Esophagus (tissue), 2 donors: ENCODE results near the gene CLPTM1L. TPM values are rescaled to one million over a fixed set of nuclear protein-coding genes. Genes with fewer than 3 reads are reported as not detected.
"Not testable (repeated sequence)": the region's sequence is repeated elsewhere in the genome, so short reads cannot be mapped to it uniquely, and the experiment has no call there.

Source experiments
- H3K27ac ChIP-seq, 2 donors: one replicate each; pipeline ENCODE4 v1.5.1; 2013; ENCODE audit warnings: low read depth in 2 of 2, mild to moderate bottlenecking in 2 of 2, inconsistent platforms in 1 of 2, low read length in 1 of 2, moderate library complexity in 1 of 2
- H3K27me3 ChIP-seq, 2 donors: one replicate each; pipeline ENCODE4 v1.6.1; 2013; ENCODE audit warnings: low read length in 2 of 2, control low read depth in 1 of 2, mild to moderate bottlenecking in 1 of 2; ENCODE audit not compliant: insufficient read depth in 2 of 2, control insufficient read depth in 1 of 2
- H3K36me3 ChIP-seq, 2 donors: one replicate each; pipeline ENCODE4 v1.6.1; 2013; ENCODE audit warnings: low read length in 1 of 2; ENCODE audit not compliant: control insufficient read depth in 2 of 2, insufficient read depth in 2 of 2
- H3K4me1 ChIP-seq, 2 donors: one replicate each; pipeline ENCODE4 v1.6.1; 2013; ENCODE audit warnings: low read length in 1 of 2; ENCODE audit not compliant: control insufficient read depth in 2 of 2, insufficient read depth in 2 of 2
- H3K4me3 ChIP-seq, 2 donors: one replicate each; pipeline ENCODE4 v1.5.1; 2013; ENCODE audit warnings: low read length in 2 of 2, mild to moderate bottlenecking in 2 of 2, low read depth in 1 of 2, moderate library complexity in 1 of 2
- H3K9me3 ChIP-seq, 2 donors: one replicate each; pipeline ENCODE4 v1.6.1; 2013; ENCODE audit warnings: mild to moderate bottlenecking in 2 of 2, low read depth in 1 of 2, low read length in 1 of 2, moderate library complexity in 1 of 2; ENCODE audit not compliant: control insufficient read depth in 2 of 2, insufficient read depth in 1 of 2
- WGBS, 2 donors: extraction: QIAGEN DNeasy Blood & Tissue Kit; methylation state at CpG; one replicate each; pipeline ENCODE4 v1.1.7; 2013; 5-methylcytosine and 5-hydroxymethylcytosine counted together
- polyA plus RNA-seq, 2 donors: library from polyadenylated mRNA; stranded (reverse); fragments of 200-250 nt; gene quantifications; one replicate each; pipeline ENCODE4 v1.2.3, GENCODE V29; 2013
- donor health status: healthy with polysubstance abuse.
- donor health status: Bipolar disorder and iron deficiency.

The CLPTM1L gene
- polyA plus RNA-seq, 2 donors = 20.0 to 52.1 TPM

- Histone ChIP-seq H3K4me1 (no peaks in the 10 kb centered on the region), H3K9me3 (no peaks in the 10 kb centered on the region), H3K36me3 (no peaks in the 10 kb centered on the region), H3K27ac (no peak overlapping the region), H3K27me3 (no peaks in the 10 kb centered on the region), H3K4me3 (no peak overlapping the region)
- 38 to 45% methylated on average over 6 of the region's 6 CpGs for WGBS, 2 donors
These were observed 18.3 kb upstream of the CLPTM1L start for GRCh38 chr5:1363160-1363559.

GRCh38 chr5:1362242-1363015, 17.5 kb upstream of the CLPTM1L start:
- no peaks in the 10 kb centered on the region for H3K27me3 ChIP-seq
- no peaks in the 10 kb centered on the region for H3K9me3 ChIP-seq
- no peak overlapping the region for H3K27ac ChIP-seq
- no peaks in the 10 kb centered on the region for H3K4me1 ChIP-seq
- no peak overlapping the region for H3K4me3 ChIP-seq
- WGBS, 2 donors = 79 to 81% methylated on average over 29 of the region's 29 CpGs
- H3K36me3 ChIP-seq = no peaks in the 10 kb centered on the region

GRCh38 chr5:1360861-1361260, 16.0 kb upstream of the CLPTM1L start:
- Histone ChIP-seq H3K36me3 (no peaks in the 10 kb centered on the region), H3K9me3 (no peaks in the 10 kb centered on the region), H3K4me1 (no peaks in the 10 kb centered on the region), H3K27ac (no peak overlapping the region), H3K4me3 (no peak overlapping the region), H3K27me3 (no peaks in the 10 kb centered on the region)
- WGBS, 2 donors = 60 to 74% methylated on average over 4 of the region's 4 CpGs

GRCh38 chr5:1360367-1360766, 15.5 kb upstream of the CLPTM1L start:
- H3K9me3 ChIP-seq, H3K36me3 ChIP-seq, H3K4me3 ChIP-seq, H3K27ac ChIP-seq, H3K4me1 ChIP-seq, H3K27me3 ChIP-seq: not testable (repeated sequence)
- 65 to 82% methylated on average over 7 of the region's 7 CpGs for WGBS, 2 donors

GRCh38 chr5:1359713-1360112, 14.8 kb upstream of the CLPTM1L start:
- no peaks in the 10 kb centered on the region for H3K36me3 ChIP-seq
- no peak overlapping the region for H3K27ac ChIP-seq
- no peaks in the 10 kb centered on the region for H3K27me3 ChIP-seq

GRCh38 chr5:1359031-1359645, 14.2 kb upstream of the CLPTM1L start:
- Histone ChIP-seq H3K27me3 (no peaks in the 10 kb centered on the region), H3K27ac (no peak overlapping the region), H3K36me3 (no peaks in the 10 kb centered on the region), H3K9me3 (no peaks in the 10 kb centered on the region), H3K4me3 (no peak overlapping the region), H3K4me1 (no peaks in the 10 kb centered on the region)
- 76 to 84% methylated on average over 31 of the region's 31 CpGs for WGBS, 2 donors

More at GRCh38 chr5:1359713-1360112, 14.8 kb upstream of the CLPTM1L start:
- Histone ChIP-seq H3K4me3 (no peak overlapping the region), H3K4me1 (no peaks in the 10 kb centered on the region), H3K9me3 (no peaks in the 10 kb centered on the region)
- WGBS, 2 donors = 83 to 89% methylated on average over 11 of the region's 11 CpGs

- Histone ChIP-seq H3K27ac (no peak overlapping the region), H3K4me3 (no peak overlapping the region), H3K4me1 (no peaks in the 10 kb centered on the region), H3K9me3 (no peaks in the 10 kb centered on the region), H3K27me3 (no peaks in the 10 kb centered on the region), H3K36me3 (no peaks in the 10 kb centered on the region)
- WGBS, 2 donors = 71 to 72% methylated on average over 10 of the region's 10 CpGs
These were observed 13.8 kb upstream of the CLPTM1L start for GRCh38 chr5:1358726-1359025.

GRCh38 chr5:1357946-1358725, 13.2 kb upstream of the CLPTM1L start:
- 85 to 87% methylated on average over 25 of the region's 25 CpGs for whole genome bisulfite sequencing, 2 donors
- Histone ChIP-seq H3K27ac (no peak overlapping the region), H3K27me3 (no peaks in the 10 kb centered on the region), H3K9me3 (no peaks in the 10 kb centered on the region), H3K4me3 (no peak overlapping the region), H3K36me3 (no peaks in the 10 kb centered on the region), H3K4me1 (no peaks in the 10 kb centered on the region)

GRCh38 chr5:1356873-1357787, 12.2 kb upstream of the CLPTM1L start:
- no peaks in the 10 kb centered on the region for H3K27me3 ChIP-seq

More at GRCh38 chr5:1356873-1357787, 12.2 kb upstream of the CLPTM1L start:
- 60 to 67% methylated on average over 28 of the region's 28 CpGs for WGBS, 2 donors
- H3K27ac ChIP-seq = no peak overlapping the region
- no peaks in the 10 kb centered on the region for H3K4me1 ChIP-seq
- H3K4me3 ChIP-seq = no peak overlapping the region
- no peaks in the 10 kb centered on the region for H3K9me3 ChIP-seq
- H3K36me3 ChIP-seq = no peaks in the 10 kb centered on the region
